Measurements from ENCODE around the gene TSC22D2.

Gene TSC22D2

DNA sequence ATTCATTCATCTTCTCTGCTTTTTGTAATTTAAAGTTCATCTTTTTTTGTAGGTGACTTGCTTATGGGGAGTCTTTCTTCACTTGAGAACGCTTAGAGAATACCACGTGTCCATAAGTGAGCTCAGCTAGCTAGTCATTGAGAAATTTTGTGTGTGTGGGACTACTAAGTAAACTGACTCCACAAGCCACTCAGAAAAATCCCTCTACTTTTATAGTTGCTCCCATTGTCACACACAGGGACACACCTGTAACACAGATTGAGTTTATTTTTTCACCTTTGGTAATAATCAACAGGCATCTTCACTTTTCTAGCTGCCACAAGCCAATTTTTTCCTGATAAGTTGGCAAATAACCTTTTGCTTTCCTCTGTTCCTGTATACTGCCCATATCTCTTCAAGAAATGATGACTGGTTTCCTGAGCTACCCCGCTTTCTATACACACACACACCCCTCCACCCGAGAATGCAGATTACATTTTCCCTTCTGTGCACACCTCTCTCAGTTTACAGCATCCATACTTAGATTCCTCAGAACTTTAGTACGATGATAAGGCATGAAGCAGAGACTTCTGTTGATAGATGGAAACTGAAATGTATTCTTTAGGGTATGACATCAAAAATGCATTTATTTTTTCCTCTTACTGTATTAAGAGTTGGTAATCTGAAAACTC, 4.6 kb downstream of the TSC22D2 start:
- peak; percentile 25 for DNase-seq

DNA sequence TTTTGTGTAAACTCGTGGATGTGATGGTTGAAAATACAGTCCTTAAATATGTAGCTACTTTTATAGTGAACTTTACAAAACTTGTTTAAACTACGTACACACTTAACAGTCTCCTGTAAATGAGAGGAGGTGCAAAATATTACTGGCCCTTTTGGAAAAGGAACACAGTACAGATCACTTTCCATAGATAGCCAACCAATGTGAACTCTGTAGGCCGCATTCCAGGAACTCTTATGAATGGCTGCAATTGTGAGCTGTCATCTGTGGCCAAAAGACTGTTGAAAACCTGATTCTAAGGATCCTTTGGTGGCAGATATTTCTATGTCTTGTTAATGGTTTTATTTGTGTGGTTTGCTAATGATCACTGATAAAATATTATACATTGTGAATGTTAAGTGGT, 6.2 kb downstream of the TSC22D2 start:
- DNase-seq: no peak

DNA sequence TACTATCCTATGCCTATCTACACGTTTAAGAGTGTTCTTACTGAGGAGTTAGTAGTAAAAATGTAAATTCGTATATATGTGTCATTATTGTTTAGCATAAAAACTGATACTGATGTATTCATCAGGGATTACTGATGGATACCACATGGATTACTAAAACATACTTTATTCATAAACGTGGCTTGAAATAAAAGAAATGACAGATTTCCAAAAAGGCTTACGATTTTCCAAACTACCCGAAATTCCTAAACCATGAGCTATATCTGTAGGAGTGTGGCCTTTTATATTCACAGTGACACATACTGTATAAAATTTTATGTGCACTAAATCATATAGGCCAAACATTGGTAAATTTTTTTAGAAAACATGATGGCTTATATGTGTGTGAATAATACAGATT, 6.9 kb downstream of the TSC22D2 start:
- no peak for DNase-seq

DNA sequence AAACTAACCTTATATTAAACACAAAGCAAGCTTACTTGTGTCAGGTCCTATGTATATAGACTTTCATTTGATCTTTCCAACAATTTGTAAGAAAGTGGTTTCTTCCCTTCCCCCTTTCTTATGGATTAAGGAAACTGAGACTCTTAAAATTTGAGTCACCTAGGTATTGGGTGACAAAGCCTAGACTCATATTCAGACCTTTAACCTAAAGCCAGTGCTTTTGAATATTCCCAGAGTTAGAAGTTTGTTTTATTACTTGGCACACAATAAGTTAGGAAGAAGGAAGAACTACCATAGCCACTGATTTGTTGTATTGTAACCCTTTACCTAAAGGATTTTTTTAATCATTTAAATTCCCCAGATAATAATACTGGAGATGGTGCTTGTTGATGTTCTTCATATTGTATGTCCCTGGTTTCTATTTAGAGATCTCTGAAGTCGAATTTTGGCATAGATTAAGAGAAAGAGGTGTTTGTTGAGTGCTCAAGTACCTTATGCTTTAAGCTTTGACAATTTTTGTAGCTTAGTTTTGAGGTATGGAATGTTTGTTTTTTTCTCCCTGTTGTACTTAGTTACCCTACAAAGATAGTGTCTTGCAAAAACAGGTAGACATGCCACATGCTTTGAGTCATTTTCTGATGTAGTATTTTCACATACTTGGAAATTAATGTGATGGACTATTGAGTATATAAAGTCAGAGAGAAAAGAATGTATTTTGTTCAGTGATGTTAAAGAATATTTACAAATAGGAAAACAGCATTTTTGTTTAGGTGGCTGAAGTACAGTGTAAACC, 11.2 kb downstream of the TSC22D2 start:
- no peak for DNase-seq

DNA sequence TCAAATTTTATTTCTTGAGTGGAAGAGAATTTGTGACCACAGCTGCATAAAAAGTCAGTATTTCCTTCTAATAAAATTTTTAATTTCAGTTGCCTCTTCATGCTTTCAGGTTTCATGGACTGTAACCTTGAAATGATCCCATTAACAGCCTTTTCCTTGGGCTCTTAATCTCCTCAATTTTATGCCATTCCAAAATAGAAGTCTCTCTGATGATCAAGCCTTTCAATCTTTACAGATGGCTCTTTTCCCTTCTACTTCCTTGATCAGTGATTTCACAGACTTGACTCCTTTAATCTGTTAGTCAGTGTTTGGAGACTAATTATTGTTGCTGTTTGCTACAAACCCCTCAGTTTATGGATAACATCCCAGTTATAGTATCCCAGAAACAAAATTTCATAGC, 11.9 kb downstream of the TSC22D2 start:
- no peak for DNase-seq

DNA sequence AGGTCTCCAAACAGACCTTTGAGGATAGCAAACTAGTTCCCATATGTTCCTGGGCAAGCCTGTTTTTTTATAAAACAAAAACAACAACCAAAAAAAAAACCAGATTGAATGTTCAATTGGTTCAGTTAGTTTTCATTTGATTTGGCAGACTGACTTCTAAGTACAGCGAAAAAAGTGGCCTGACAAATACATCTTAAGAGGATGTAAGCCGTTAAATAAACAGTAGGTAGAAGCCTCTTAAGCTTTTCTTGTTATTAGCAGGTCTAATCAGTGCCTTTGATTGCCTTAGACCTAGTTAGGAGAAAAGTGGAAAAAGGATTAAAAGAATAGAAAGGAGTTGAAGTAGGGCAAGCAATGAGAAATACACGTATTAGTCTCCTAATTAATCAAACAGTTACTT, 13.2 kb downstream of the TSC22D2 start:
- no peak for DNase-seq

DNA sequence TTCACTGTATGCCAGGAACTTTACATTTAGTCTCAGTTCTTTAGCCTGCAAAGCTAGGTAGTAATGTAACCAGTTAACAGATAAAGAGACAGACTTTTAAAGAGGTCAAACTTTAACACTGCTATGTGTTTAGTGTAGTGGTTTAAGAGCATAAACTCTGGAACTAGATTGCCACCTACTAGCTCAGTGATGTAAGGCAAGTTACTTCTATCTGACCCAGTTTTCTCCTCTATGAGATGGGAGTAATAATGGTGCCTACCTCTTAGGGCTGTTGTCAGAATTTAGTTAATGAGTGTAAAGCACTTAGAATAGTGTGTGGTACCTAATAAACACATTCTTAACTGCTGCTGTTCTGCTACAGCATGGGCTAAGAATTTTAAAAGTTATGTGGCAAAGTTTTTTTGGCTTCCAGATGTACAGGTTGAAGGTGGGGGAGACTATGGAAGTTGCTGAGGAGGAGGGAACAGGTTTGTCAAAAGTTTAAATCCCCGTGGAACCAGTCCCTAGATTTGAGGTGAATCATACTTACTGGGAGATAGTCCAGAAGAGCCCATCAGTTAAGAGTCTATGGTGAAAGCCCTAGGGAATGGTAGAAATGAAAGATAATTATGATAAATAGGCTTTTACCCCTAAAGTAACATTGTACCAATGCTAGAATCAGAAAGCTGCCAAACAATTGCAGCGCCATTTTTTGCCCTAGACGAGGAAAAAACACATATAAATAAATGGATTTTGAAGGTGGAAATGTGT, 13.9 kb downstream of the TSC22D2 start:
- DNase-seq: no peak

DNA sequence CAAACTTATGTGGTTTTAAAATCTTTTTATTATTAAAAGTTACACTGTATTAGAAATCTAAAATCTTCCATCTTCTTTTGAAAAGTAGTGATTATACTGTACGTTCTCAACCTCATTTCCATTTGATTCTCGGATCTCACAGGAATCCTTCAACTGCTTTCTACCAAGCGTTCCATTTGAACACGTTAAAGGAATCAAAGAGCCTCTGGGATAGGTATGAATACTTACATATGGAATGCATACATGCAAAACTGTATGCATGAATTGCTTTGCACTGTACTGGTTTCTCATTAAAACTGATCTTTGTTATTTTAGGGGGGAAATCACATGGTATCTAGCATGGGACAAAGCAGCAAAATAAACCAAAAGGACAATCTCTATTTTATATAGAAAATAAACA, 14.8 kb downstream of the TSC22D2 start:
- no peak for DNase-seq

DNA sequence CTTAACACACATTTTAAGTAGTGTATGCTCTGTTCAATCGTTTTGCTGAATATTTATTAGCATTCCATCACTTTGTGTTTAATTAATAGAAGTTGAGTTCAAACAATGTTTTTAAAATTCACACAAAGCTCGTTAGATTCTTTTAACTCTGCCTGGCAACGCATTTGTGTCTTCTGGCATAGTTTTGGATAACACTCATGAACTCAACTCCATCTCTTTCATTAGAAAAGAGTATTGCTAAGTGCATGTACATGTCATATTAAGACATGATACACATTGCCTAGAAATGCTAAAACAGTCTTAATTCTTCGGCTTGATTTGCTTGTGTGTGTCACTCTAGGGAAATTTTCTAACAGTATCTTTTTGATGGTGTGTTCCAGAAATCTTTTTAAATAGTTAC, 15.7 kb downstream of the TSC22D2 start:
- no peak for DNase-seq

DNA sequence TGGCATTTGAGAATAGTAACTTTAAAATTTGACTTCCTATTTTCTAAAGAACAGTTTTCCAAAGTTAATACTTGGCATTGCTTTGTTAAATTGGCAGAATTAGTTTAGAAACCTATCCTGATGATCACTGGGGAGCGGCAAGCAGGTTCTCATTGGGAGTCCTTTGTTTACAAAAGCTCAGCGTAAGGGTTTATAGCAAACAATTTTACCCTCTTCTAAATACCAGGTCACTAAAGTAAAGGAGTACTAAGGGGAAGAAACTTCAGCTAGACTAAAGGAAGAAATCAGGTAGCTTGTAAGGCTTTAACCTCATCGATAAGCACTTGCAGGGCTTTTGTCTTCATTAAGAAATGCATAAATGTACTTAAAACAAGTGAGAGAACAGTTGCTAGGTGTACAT, 18.2 kb downstream of the TSC22D2 start:
- DNase-seq: no peak

DNA sequence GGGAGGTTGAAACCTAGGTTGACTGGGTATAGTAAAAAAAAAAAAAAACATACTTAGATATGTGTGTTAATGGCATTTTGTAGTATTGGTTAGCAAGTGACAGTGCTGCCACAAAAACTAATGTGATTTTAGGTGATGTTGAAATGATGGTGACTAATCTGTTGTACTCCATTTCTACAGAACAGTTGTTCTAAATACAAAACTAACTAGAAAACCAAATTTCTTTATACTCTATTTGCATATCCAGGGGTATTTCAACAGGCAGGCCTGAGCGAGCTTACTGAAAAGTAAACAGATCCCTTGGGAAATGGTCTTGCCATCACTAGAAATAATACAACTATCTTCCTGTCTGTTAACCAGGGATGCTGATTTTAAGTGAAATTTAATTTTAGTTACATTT, 20.5 kb downstream of the TSC22D2 start:
- DNase-seq: peak; percentile 83

DNA sequence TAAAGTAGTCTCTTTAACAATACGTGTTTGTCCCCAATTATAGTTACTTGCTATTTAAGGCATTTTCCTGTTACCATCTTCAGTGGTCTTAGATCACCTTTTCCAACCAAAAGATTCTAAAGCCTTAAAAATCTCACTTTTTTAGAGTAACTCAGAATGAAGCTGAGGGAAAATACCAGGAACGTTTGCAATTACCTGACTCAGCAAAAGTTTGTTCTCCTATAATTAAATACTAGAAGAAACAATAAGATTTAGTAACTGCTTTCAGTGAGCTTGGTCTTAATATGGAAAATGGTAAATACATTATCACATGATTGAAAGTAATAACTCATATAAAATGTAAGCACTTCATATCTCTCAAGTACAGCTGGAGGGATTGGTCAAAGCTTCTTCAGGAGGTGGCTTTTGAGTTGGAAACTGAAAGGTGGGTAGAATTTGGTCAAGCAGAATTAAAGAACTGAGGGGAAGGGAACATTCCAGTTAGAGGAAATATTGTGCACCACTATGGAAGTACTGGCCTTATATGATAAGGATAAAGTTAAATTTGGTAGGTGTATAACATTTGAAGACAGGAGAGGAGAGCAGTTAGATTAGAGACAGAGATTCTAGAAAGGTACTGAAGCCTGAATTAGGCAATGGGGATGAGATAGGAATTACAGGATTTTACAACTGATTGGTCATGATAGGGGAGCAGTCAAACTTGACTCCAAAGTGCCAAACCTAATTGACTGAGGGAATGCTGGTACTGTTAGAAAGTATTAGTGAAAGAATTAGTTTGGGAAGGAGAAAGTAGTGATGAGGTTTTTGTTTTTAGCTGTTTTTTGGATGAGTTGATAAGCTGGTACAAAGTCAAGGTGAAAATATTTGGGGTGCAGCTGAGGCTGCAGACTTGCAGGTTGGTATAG, 21.9 kb downstream of the TSC22D2 start:
- DNase-seq: no peak

DNA sequence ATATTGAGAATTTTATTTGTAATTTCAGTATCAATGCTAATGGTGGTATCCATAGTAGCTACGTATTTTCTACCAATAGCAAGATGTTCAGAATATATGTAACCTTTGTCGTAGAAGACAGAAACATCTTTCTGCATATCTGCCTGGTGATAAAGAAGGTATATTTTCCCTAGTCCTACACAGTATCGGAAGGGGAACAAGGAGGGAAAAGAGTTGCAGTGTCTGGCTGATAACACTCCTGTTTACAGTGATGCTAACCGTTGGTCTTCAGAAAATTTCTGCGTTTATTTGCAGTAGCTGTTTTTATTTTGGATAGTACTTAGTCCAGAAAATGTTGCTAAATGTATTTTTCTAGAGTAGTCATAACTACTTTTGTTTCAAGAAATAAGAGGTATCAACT, 25.2 kb downstream of the TSC22D2 start:
- DNase-seq: no peak

DNA sequence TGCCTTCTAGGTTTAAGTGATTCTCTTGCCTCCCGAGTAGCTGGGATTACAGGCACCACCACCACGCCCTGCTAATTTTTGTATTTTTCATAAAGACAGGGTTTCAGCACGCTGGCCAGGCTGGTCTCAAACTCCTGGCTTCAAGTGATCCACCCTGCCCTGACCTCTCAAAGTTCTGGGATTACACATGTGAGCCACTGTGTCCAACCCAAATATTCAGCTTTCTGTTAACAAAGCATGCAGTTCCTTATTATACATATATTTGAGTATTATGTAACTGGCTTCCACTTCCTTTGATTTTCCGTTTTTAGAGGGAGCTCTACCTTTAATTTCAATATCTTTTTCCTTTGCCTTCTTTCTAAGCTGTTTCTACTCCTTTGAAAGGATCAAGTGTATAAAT, 26.1 kb downstream of the TSC22D2 start:
- no peak for DNase-seq

DNA sequence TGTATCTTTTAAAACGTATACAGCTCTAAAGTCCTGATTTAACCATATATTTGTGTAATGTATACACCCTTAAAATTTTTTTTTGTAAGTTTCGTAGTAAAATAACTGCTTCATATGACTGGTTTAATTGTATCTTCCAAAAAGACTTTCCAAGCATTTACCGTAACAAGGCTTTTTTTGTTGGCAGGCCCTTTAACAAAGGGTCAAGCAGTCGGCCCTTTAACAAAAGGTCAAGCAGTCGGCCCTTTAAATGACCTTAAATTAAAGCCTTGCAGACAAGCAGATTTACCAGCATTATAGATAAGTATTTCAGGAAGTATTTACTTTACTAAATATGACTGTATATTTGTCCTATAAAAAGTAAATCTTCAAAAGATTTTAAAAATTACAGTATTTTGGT, 28.1 kb downstream of the TSC22D2 start:
- no peak for DNase-seq

DNA sequence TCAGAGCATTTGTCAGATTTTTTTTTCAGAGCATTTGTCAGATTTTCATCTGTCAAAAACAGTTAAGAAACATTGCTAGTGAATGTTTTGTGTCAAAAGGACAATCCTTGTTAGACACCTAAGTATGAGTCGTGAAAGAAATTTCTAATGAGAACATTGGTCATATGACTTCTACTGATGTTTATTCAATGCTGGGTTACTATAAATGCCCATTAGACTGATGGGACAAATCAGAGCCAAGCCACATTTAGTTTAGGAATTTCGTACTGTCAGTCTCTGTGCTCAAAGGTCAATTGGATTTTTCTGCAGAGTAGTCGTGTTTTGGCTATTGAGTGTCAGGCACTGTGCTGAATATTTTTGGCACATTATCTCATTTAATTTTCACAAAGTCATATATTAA, 31.6 kb downstream of the TSC22D2 start:
- DNase-seq: no peak

DNA sequence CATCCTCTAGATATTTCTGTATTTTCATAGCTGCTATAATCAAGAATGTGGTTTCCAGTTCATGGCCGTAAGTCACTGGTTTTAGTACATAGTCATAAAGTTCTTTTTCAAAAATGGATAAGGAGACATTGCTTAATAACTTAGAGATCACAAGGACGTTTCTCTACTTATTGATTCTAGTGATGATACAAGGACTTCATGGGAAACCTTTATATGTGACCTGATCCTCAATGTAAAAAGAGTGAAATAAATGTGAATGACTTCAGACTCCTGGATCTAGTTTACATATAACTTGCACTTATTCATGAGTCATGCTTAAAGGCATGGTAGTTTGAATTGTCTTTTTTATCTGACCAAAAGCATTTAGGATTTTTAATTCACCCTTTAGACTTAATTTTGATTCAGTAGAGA, 35.2 kb downstream of the TSC22D2 start:
- no peak for DNase-seq

DNA sequence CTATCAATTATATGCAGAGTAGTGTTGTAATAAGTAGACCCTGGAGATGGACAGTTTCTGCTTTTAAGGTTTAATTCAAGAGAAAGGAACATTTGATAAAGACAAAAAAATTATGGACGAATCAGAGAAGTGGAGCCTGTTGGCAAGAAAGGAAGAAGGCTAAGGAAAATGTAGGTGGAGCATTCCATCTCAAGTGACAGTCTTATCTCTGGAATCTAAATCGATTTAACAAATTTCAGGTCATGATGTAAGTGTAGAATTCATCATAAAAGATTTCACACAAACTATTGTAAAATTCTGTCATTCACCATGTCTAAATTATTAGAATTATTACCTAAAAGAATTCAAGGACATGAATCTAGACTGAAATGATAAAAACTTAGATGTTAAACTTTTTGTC, 36.3 kb downstream of the TSC22D2 start:
- DNase-seq: no peak

DNA sequence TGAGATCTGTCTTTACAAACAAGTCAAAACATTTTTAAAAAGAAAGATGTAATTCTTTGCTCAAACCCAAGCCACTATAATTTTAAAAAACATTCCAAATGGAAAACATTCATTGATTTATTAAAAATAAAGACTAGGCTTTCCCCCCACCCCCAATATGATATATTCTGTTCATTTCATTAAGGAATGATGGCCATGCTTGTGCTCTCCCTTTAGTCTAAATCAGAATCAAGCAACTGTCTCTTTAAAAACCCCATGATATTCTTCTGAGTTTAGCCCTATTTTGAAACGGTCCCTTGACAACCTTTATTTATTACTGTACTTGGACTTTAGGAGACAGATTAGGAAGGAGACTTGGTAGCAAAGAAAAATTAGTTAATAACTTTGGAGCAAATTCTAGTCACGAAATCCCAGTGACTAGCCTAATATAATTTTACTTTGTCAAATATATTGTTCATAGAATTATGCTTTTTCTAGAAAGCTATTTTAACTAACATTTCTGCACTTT, 38.4 kb downstream of the TSC22D2 start:
- no peak for DNase-seq

DNA sequence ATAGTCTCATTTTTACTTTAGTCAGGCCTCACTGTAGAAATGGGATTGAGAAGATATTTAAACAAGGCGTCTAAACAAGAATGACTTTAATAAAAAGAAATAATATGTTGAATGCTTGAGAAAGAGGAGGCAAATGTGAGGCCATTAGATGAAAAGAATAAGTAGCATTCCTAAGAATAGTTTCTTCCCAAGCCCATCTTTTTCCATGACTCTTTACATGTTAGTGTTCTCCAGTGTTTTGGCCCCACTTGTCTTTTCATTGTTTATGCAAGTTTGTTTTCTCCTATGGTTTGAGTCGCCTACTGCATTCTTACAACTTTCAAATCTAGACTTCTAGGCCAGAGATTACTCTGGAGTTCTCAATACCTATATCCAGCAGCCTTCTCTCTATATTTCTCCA, 39.0 kb downstream of the TSC22D2 start:
- DNase-seq: no peak

DNA sequence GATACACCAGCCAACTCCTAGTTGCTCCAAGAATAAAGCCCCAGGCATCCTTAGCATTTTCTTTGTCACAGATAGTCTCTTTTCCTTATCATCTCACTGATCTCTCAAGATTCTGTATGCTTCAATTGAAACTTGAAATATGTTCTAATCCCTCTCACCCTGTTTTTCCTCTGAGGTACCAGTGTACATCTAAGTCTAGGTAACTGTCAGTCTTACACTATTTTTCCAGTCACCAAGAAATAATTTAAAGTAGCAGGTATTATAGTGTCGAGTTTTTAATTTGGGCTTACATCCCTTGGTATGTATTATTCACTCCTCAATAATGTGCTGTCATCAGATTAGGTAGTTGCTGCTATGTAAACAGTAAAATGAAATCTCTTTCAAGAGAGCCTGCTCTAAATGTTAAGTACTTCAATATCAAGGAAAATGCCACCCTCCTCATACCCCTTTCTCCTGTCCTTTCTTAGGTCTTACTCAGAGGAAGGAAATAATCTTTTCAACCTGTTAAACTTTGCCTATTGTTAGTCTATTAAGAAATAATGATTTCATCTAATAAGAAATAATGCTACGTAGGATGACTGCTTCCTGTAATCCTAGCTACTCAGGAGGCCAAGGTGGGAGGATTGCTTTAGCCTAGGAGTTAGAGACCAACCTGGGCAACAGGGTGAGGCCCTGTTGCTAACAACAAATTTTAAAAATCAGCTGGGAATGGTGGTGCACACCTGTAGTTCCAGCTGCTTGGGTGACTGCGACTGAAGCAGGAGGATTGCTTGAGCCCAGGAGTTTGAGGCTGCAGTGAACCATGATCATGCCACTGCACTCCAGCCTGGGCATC, 39.8 kb downstream of the TSC22D2 start:
- no peak for DNase-seq
